ENCODE measurements around the gene PRSS38. TPM values are rescaled to one million over a fixed set of nuclear protein-coding genes. Genes with fewer than 3 reads are reported as not detected.

PRSS38 gene
- total and polyA plus RNA-seq, 2 donors from 2014 or later, result not detected

- H3K36me3 ChIP-seq (ENCODE audit: control insufficient read depth in 2 of 3, insufficient read depth in 3 of 3, low read length in 3 of 3), result no peaks in the 10 kb centered on the region
- no peak for DNase-seq
- H3K9me3 ChIP-seq (ENCODE audit: control insufficient read depth in 2 of 3, insufficient read depth in 1 of 3, low read length in 3 of 3), result peaks cover 0 to 12% (median 2%) of the 10 kb centered on the region in 3 donors
- no peaks in the 10 kb centered on the region for H3K27me3 ChIP-seq (ENCODE audit: control insufficient read depth, insufficient read depth, low read length)
- no peak for FAIRE-seq
- no peak for TF ChIP-seq CTCF (IDR thresholded peaks at IDR 0.05; ENCODE audit: borderline replicate concordance, extremely low read depth, insufficient read depth)
- no peaks in the 10 kb centered on the region for H3K4me1 ChIP-seq (ENCODE audit: control insufficient read depth in 2 of 3, insufficient read depth in 2 of 3, low read depth in 1 of 3, low read length in 3 of 3)
- H3K9ac ChIP-seq (ENCODE audit: low read length in 3 of 3), result no peak overlapping the region
- H3K4me3 ChIP-seq (ENCODE audit: low read length in 3 of 3), result no peak overlapping the region
- intact Hi-C loops (cut with DNase I), result no loop called here
- H3K27ac ChIP-seq (ENCODE audit: low read depth in 2 of 2, low read length in 2 of 2), result no peak overlapping the region
These were observed 8.7 kb downstream of the PRSS38 start for GRCh38 chr1:227824204-227824603.

- DNase-seq (no peak), FAIRE-seq (no peak)
- Histone ChIP-seq H3K9me3 (ENCODE audit: control insufficient read depth in 2 of 3, insufficient read depth in 1 of 3, low read length in 3 of 3) (peaks cover 0 to 8% (median 0%) of the 10 kb centered on the region in 3 donors), H3K27ac (ENCODE audit: low read depth in 2 of 2, low read length in 2 of 2) (no peak overlapping the region), H3K4me3 (ENCODE audit: low read length in 3 of 3) (no peak overlapping the region), H3K36me3 (ENCODE audit: control insufficient read depth in 2 of 3, insufficient read depth in 3 of 3, low read length in 3 of 3) (no peaks in the 10 kb centered on the region), H3K4me1 (ENCODE audit: control insufficient read depth in 2 of 3, insufficient read depth in 2 of 3, low read depth in 1 of 3, low read length in 3 of 3) (no peaks in the 10 kb centered on the region), H3K27me3 (ENCODE audit: control insufficient read depth, insufficient read depth, low read length) (no peaks in the 10 kb centered on the region), H3K9ac (ENCODE audit: low read length in 3 of 3) (no peak overlapping the region)
- intact Hi-C loops (cut with DNase I), result no loop called here
- no peak for TF ChIP-seq CTCF (IDR thresholded peaks at IDR 0.05; ENCODE audit: borderline replicate concordance, extremely low read depth, insufficient read depth)
These were observed 13.3 kb downstream of the PRSS38 start for GRCh38 chr1:227828786-227829185.

- intact Hi-C loops (cut with DNase I), result no loop called here
- H3K27me3 ChIP-seq (ENCODE audit: control insufficient read depth, insufficient read depth, low read length), result no peaks in the 10 kb centered on the region
- H3K27ac ChIP-seq (ENCODE audit: low read depth in 2 of 2, low read length in 2 of 2), result no peak overlapping the region
- H3K36me3 ChIP-seq (ENCODE audit: control insufficient read depth in 2 of 3, insufficient read depth in 3 of 3, low read length in 3 of 3), result no peaks in the 10 kb centered on the region
- no peaks in the 10 kb centered on the region for H3K9me3 ChIP-seq (ENCODE audit: control insufficient read depth in 2 of 3, insufficient read depth in 1 of 3, low read length in 3 of 3)
- H3K4me1 ChIP-seq (ENCODE audit: control insufficient read depth in 2 of 3, insufficient read depth in 2 of 3, low read depth in 1 of 3, low read length in 3 of 3), result no peaks in the 10 kb centered on the region
- FAIRE-seq (no peak), DNase-seq (no peak)
- H3K4me3 ChIP-seq (ENCODE audit: low read length in 3 of 3), result no peak overlapping the region
- no peak for TF ChIP-seq CTCF (IDR thresholded peaks at IDR 0.05; ENCODE audit: borderline replicate concordance, extremely low read depth, insufficient read depth)
- no peak overlapping the region for H3K9ac ChIP-seq (ENCODE audit: low read length in 3 of 3)
These were observed 22.7 kb downstream of the PRSS38 start for GRCh38 chr1:227838181-227838580.

- no peak for TF ChIP-seq CTCF (IDR thresholded peaks at IDR 0.05; ENCODE audit: borderline replicate concordance, extremely low read depth, insufficient read depth)
- Histone ChIP-seq H3K27ac (ENCODE audit: low read depth in 2 of 2, low read length in 2 of 2) (no peak overlapping the region), H3K9me3 (ENCODE audit: control insufficient read depth in 2 of 3, insufficient read depth in 1 of 3, low read length in 3 of 3) (no peaks in the 10 kb centered on the region), H3K36me3 (ENCODE audit: control insufficient read depth in 2 of 3, insufficient read depth in 3 of 3, low read length in 3 of 3) (no peaks in the 10 kb centered on the region), H3K9ac (ENCODE audit: low read length in 3 of 3) (no peak overlapping the region), H3K4me3 (ENCODE audit: low read length in 3 of 3) (no peak overlapping the region), H3K27me3 (ENCODE audit: control insufficient read depth, insufficient read depth, low read length) (no peaks in the 10 kb centered on the region), H3K4me1 (ENCODE audit: control insufficient read depth in 2 of 3, insufficient read depth in 2 of 3, low read depth in 1 of 3, low read length in 3 of 3) (no peaks in the 10 kb centered on the region)
- DNase-seq, result peak in 1 of 5 donors; percentile 7
- FAIRE-seq, result no peak
- intact Hi-C loops (cut with DNase I), result no loop called here
These were observed 25.6 kb downstream of the PRSS38 start for GRCh38 chr1:227841096-227841495.
